Type B pancreatic cell (in vitro differentiated cells): ENCODE results near the gene HSPA12B. TPM values are rescaled to one million over a fixed set of nuclear protein-coding genes. Genes with fewer than 3 reads are reported as not detected.

Source experiments
- DNase-seq: peaks from one replicate; pipeline ENCODE4 v3.0.0; 2021; ENCODE audit warnings: mixed read lengths; ENCODE audit not compliant: unreplicated experiment; ENCODE audit errors: extremely low spot score
- H3K27ac Mint-ChIP-seq: 2 replicates; pipeline ENCODE4 v1.8.0; 2021; ENCODE audit warnings: mild to moderate bottlenecking, mixed read lengths
- H3K27me3 Mint-ChIP-seq: 2 replicates; pipeline ENCODE4 v1.8.0; 2021; ENCODE audit warnings: mixed read lengths
- H3K36me3 Mint-ChIP-seq: 2 replicates; pipeline ENCODE4 v1.8.0; 2021; ENCODE audit warnings: mixed read lengths
- H3K4me1 Mint-ChIP-seq: one replicate; pipeline ENCODE4 v1.8.0; 2021; ENCODE audit warnings: mixed read lengths; ENCODE audit not compliant: unreplicated experiment
- H3K4me3 Mint-ChIP-seq: 2 replicates; pipeline ENCODE4 v1.8.0; 2021; ENCODE audit warnings: mild to moderate bottlenecking, mixed read lengths
- H3K9me3 Mint-ChIP-seq: 2 replicates; pipeline ENCODE4 v1.8.0; 2021; ENCODE audit warnings: mixed read lengths
- total RNA-seq: library from RNA; stranded (reverse); gene quantifications from 2 replicates; pipeline ENCODE4 v1.2.1, GENCODE V29; 2021; ENCODE audit warnings: low replicate concordance
- TF ChIP-seq, protein P1 (sequence below): fragments of 200-600 bp; sonication (generic); conservative IDR thresholded peaks from 2 replicates; pipeline ENCODE4 v1.5.0; 2021; ENCODE audit warnings: antibody characterized with exemption, mild to moderate bottlenecking

Gene HSPA12B
- total RNA-seq, 1 donor from 2014 or later, result 5.2 TPM

DNA sequence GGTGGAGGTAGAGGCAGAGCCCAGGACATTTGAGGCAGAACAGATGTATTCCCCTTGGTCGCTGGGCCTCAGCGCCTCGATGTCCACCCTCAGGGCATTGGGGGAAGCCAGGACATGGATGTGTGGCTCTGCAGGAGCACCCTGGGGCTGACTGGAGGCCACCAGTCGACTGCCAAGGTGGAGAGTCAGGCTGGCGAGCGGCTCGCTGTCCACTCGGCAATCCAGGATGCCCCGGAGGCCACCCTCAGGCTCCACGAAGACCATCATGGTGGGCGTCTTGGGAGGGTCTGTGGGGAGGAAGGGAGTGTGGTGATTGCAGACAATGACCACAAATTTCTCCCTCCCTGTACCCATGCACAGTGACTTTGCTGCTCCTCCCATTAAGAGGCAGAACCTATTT, 42.5 kb upstream of the HSPA12B start:
- no peaks in the 10 kb centered on the region for H3K9me3 Mint-ChIP-seq
- H3K36me3 Mint-ChIP-seq, result no peaks in the 10 kb centered on the region
- H3K27me3 Mint-ChIP-seq, result peaks cover 20% of the 10 kb centered on the region
- H3K27ac Mint-ChIP-seq, result no peak overlapping the region
- H3K4me3 Mint-ChIP-seq, result no peak overlapping the region
- TF ChIP-seq, protein P1, sequence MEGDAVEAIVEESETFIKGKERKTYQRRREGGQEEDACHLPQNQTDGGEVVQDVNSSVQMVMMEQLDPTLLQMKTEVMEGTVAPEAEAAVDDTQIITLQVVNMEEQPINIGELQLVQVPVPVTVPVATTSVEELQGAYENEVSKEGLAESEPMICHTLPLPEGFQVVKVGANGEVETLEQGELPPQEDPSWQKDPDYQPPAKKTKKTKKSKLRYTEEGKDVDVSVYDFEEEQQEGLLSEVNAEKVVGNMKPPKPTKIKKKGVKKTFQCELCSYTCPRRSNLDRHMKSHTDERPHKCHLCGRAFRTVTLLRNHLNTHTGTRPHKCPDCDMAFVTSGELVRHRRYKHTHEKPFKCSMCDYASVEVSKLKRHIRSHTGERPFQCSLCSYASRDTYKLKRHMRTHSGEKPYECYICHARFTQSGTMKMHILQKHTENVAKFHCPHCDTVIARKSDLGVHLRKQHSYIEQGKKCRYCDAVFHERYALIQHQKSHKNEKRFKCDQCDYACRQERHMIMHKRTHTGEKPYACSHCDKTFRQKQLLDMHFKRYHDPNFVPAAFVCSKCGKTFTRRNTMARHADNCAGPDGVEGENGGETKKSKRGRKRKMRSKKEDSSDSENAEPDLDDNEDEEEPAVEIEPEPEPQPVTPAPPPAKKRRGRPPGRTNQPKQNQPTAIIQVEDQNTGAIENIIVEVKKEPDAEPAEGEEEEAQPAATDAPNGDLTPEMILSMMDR, result no peak
- H3K4me1 Mint-ChIP-seq, result no peaks in the 10 kb centered on the region
- no peak for DNase-seq

DNA sequence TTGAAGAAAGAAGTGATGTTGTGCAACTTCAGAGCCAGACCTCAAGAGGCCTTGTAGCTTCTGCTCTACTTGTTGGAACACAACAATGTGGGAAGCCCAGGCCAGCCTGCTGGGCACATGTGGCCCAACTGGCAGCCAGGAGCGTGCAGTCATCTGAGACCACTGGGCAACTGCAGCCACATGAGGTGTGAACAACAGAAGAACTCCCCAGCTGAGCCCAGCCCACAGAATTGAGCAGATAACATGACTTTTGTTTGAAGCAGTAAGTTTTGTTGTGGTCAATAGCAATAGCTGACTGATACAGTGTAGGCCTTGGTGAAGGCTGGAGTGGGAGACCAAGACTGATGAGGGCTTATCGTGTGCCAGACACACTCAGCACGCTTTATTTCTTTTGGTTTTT, 42.1 kb upstream of the HSPA12B start:
- Mint-ChIP-seq H3K4me1 (no peaks in the 10 kb centered on the region), H3K4me3 (no peak overlapping the region), H3K27me3 (peaks cover 18% of the 10 kb centered on the region), H3K27ac (no peak overlapping the region), H3K9me3 (no peaks in the 10 kb centered on the region), H3K36me3 (no peaks in the 10 kb centered on the region)
- TF ChIP-seq, protein P1, result no peak
- no peak for DNase-seq

DNA sequence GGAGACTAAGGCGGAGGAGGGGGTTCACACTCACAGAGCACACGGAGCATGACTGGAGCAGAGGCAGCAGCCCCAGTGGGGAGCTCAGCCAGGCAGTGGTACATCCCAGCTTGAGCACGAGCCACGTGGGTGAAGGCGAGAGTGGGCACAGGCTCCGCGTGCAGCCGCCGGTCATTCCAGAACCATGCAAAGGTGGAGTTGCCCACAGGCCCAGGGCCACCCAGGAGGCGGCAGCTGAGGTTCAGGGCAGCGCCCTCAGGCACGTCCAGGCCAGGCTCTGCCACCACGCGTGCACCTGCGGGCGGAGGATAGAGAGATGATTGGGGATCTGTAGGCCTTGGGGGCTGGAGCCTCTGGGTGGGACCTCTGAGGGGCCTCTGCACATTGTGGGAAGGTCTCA, 41.2 kb upstream of the HSPA12B start:
- Mint-ChIP-seq H3K4me1 (no peaks in the 10 kb centered on the region), H3K4me3 (no peak overlapping the region), H3K27me3 (peaks cover 9% of the 10 kb centered on the region), H3K9me3 (no peaks in the 10 kb centered on the region), H3K36me3 (no peaks in the 10 kb centered on the region), H3K27ac (no peak overlapping the region)
- TF ChIP-seq, protein P1, result no peak
- no peak for DNase-seq

DNA sequence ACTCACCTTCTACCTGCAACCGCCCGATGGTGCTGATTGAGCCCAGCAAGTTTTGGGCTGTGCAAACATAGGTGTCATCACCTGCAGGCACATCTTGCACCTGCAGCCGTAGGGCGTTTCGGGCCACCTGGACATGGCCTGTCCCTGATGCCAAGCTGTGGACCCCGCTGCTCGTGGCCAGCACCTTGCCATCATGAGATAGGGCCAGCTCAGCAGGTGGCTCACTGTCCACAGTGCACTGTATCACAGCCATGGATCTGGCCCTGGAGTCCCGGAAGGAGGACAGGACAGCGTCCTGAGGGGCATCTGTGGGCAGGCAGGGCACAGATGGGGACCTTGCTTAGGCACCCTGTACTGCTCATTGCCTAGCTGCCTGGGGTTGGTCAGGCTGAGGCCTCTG, 40.6 kb upstream of the HSPA12B start:
- TF ChIP-seq, protein P1, result no peak
- DNase-seq, result no peak
- Mint-ChIP-seq H3K27me3 (peaks cover 3% of the 10 kb centered on the region), H3K4me1 (no peaks in the 10 kb centered on the region), H3K36me3 (no peaks in the 10 kb centered on the region), H3K4me3 (no peak overlapping the region), H3K9me3 (no peaks in the 10 kb centered on the region), H3K27ac (no peak overlapping the region)

DNA sequence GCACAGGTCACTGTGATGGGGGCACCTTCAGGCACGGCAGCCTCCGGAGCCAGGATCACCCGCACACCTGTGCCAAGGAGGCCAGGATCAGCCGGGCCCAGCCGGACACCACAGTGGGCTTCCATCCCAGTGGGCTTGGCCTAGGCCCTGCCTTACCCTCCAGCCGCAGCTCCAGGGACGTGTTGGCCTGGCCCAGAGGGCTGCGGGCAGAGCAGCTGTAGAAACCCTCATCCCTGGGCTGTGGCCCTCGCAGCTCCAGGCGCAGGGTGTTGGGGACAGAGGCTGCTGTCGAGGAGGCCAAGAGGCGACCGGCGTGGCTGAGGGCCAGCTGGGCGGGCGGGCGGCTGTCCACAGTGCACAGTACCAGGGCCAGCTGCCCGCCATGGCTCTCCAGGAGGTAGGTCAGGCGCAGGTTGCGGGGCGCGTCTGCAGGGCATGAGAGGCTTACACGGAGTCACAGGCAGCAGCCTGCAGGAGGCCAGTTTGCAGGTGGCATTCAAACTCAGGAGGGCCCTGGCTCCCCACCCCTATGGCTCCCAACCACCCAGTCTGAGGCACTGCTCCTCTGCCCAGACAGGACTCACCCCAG, 39.7 kb upstream of the HSPA12B start:
- H3K27me3 Mint-ChIP-seq, result no peaks in the 10 kb centered on the region
- H3K27ac Mint-ChIP-seq, result no peak overlapping the region
- no peaks in the 10 kb centered on the region for H3K36me3 Mint-ChIP-seq
- no peaks in the 10 kb centered on the region for H3K9me3 Mint-ChIP-seq
- H3K4me3 Mint-ChIP-seq, result no peak overlapping the region
- TF ChIP-seq, protein P1, result no peak
- H3K4me1 Mint-ChIP-seq, result no peaks in the 10 kb centered on the region
- no peak for DNase-seq

DNA sequence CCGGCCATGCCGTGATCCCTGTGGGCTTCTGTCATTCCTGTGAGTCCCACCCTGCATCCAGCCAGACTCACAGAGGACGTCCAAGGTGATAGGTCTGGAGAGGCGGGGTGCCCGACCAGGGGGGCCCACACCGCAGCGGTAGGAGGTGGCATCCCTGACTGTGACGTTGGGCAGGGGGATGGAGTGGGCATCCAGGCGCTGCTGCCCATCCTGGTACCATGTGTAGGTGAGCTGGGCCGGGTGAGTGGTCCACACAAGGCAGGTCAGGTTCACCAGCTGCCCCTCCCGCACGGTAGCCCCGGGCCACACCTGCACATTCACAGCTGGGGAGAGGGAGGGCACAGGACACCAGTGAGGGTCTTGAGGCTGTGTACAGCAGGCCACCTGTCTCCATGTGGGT, 39.1 kb upstream of the HSPA12B start:
- DNase-seq, result no peak
- no peaks in the 10 kb centered on the region for H3K36me3 Mint-ChIP-seq
- no peaks in the 10 kb centered on the region for H3K9me3 Mint-ChIP-seq
- H3K27me3 Mint-ChIP-seq, result no peaks in the 10 kb centered on the region
- H3K4me3 Mint-ChIP-seq, result no peak overlapping the region
- TF ChIP-seq, protein P1, result no peak
- H3K27ac Mint-ChIP-seq, result no peak overlapping the region
- H3K4me1 Mint-ChIP-seq, result no peaks in the 10 kb centered on the region
